GM12878 (cell line): ENCODE measurements around the gene RGR. TPM values are rescaled to one million over a fixed set of nuclear protein-coding genes. Genes with fewer than 3 reads are reported as not detected.

Experiments used
- ATAC-seq: fragments of 200-7000 bp; cut with Tn5 transposase; 3 replicates; pipeline ENCODE4 v1.9.1; 2020; ENCODE audit warnings: mild to moderate bottlenecking, moderate library complexity
- BruUV-seq: library from RNA; stranded (reverse); fragments of 400-500 nt; replicated peaks from 2 replicates; lab custom pipeline; 2021; lab: Mats Ljungman, UMichigan
- CTCF ChIA-PET: fragments of 300-600 bp; sonication (Branson Sonifier 250); formaldehyde crosslinking; extraction: SDS; loops from one replicate; lab custom pipeline; 2021; ENCODE audit warnings: inconsistent platforms; lab: Yijun Ruan, JAX
- POLR2A ChIA-PET: fragments of 350-600 bp; formaldehyde crosslinking; extraction: SDS; loops from one replicate; lab custom pipeline; 2021; ENCODE audit warnings: inconsistent platforms; lab: Charles Lee
- RAD21 ChIA-PET: fragments of 300-600 bp; sonication (Branson Sonifier 250); formaldehyde crosslinking; loops from one replicate; lab custom pipeline; 2023; ENCODE audit warnings: antibody characterized with exemption; ENCODE audit not compliant: unreplicated experiment; lab: Charles Lee
- SMC1A ChIA-PET: fragments of 300-600 bp; sonication (Branson Sonifier 250); formaldehyde crosslinking; loops from one replicate; lab custom pipeline; 2023; ENCODE audit not compliant: unreplicated experiment, uncharacterized antibody; lab: Charles Lee
- DNase-seq: peaks from one replicate; pipeline ENCODE4 v3.0.0-alpha.2; 2011; ENCODE audit warnings: low read depth, low spot score
- FAIRE-seq: peaks from 3 replicates; lab custom pipeline; 2011; peaks lifted over from hg19 to GRCh38; lab: Jason Lieb, UNC
- H2AFZ ChIP-seq: 2 replicates; pipeline ENCODE4 v1.6.0; 2011; ENCODE audit warnings: low read depth, low read length, control low read depth; ENCODE audit not compliant: control insufficient read depth
- H3K27ac ChIP-seq: 2 replicates; pipeline ENCODE4 v1.5.1; 2011; ENCODE audit warnings: control low read depth; ENCODE audit not compliant: control insufficient read depth, insufficient read depth
- H3K27me3 ChIP-seq, 2 experiments: replicated peaks in 1 of 2; 2 replicates each; pipeline versions ENCODE4 v1.6.0 to v1.6.1; 2011; ENCODE audit warnings: low read length in 1 of 2; ENCODE audit not compliant: control insufficient read depth in 2 of 2, insufficient read depth in 2 of 2
- H3K36me3 ChIP-seq, 2 experiments: 2 replicates each; pipeline ENCODE4 v1.5.1; 2011; ENCODE audit warnings: low read length in 1 of 2; ENCODE audit not compliant: control insufficient read depth in 2 of 2, insufficient read depth in 2 of 2
- H3K4me1 ChIP-seq: 2 replicates; pipeline ENCODE4 v1.6.1; 2011; ENCODE audit warnings: mild to moderate bottlenecking, low read length, moderate library complexity, mixed read lengths; ENCODE audit not compliant: control insufficient read depth, insufficient read depth
- H3K4me2 ChIP-seq: 2 replicates; pipeline ENCODE4 v1.6.0; 2011; ENCODE audit warnings: control low read depth; ENCODE audit not compliant: control insufficient read depth, insufficient read depth
- H3K4me3 ChIP-seq: fragments of 200-600 bp; sonication (generic); 2 replicates; pipeline ENCODE4 v1.5.1; 2016
- H3K79me2 ChIP-seq: 2 replicates; pipeline ENCODE4 v1.6.0; 2011; ENCODE audit warnings: low read length; ENCODE audit not compliant: control insufficient read depth, insufficient read depth
- H3K9ac ChIP-seq: 2 replicates; pipeline ENCODE4 v1.8.0; 2011; ENCODE audit warnings: low read length, control low read depth, mixed read lengths; ENCODE audit not compliant: control insufficient read depth, insufficient read depth
- H3K9me3 ChIP-seq: replicated peaks from 3 replicates; pipeline ENCODE4 v1.5.1; 2011; ENCODE audit warnings: mild to moderate bottlenecking, low read length; ENCODE audit not compliant: control insufficient read depth, insufficient read depth
- H4K20me1 ChIP-seq: 2 replicates; pipeline ENCODE4 v1.6.0; 2011; ENCODE audit not compliant: control insufficient read depth, insufficient read depth
- E4F1 ChIP-seq: fragments of 450-650 bp; IDR thresholded peaks from 2 replicates; pipeline ENCODE4 v1.6.1; 2018; ENCODE audit warnings: borderline replicate concordance, mild to moderate bottlenecking; ENCODE audit not compliant: partially characterized antibody
- ZBTB11 ChIP-seq: fragments of 450-650 bp; formaldehyde crosslinking; IDR thresholded peaks from 2 replicates; pipeline ENCODE4 v1.5.0; 2022; ENCODE audit warnings: mild to moderate bottlenecking, missing genetic modification characterization
- ZZZ3 ChIP-seq: IDR thresholded peaks from 2 replicates; pipeline ENCODE4 v1.6.1; 2011; ENCODE audit warnings: low read depth; ENCODE audit not compliant: control insufficient read depth, insufficient read length
- WGBS: methylation state at CpG from one replicate; pipeline ENCODE4 v1.1.6; 2016; ENCODE audit warnings: low lambda C conversion rate; ENCODE audit not compliant: insufficient replicate concordance, insufficient coverage; ENCODE audit errors: missing lambda C conversion rate; 5-methylcytosine and 5-hydroxymethylcytosine counted together
- in situ Hi-C: fragments of 300-500 bp; cut with MboI; formaldehyde crosslinking; loops from 9 replicates; pipeline ENCODE4 v1.14.3; 2018; ENCODE audit warnings: mixed read lengths
- intact Hi-C: fragments of 100-400 bp; cut with micrococcal nuclease; formaldehyde crosslinking; loops from one replicate; pipeline ENCODE4 v1.14.2; 2022; ENCODE audit not compliant: unreplicated experiment
- polyA plus RNA-seq, 11 experiments: library from polyadenylated mRNA; depleted of rRNA in 4 of 11; unstranded in 6 of 11; stranded (reverse) in 5 of 11; fragments of >200 nt; fragmentation: Nextera tagmentation in 4 of 11; fragmentation: Illumina TruSeq in 1 of 11; extraction: Ambion mirVana in 4 of 11; extraction: Trizol in 1 of 11; gene quantifications; 1 replicate in 1 of 11; 2 replicates in 10 of 11; pipeline versions ENCODE4 v1.2.1 to v1.2.3, GENCODE V29; 2011 to 2016; ENCODE audit warnings: inconsistent platforms in 2 of 11, missing spikeins in 2 of 11, low read depth in 1 of 11
- total RNA-seq, 4 experiments: library from RNA; depleted of rRNA in 3 of 4; stranded (reverse); fragments of >200 nt in 3 of 4; fragmentation: Illumina TruSeq in 1 of 4; extraction: Trizol in 1 of 4; gene quantifications; 2 replicates each; pipeline versions ENCODE4 v1.2.1 to v1.2.3, GENCODE V29; 2013 to 2021
- TF ChIP-seq, protein P1 (sequence below), 3 experiments: IDR thresholded peaks in 2 of 3; conservative IDR thresholded peaks in 1 of 3; 2 replicates each; pipeline ENCODE4 v1.5.1; 2011; ENCODE audit warnings: low read depth in 3 of 3, low read length in 3 of 3, mild to moderate bottlenecking in 3 of 3, control low read depth in 2 of 3, moderate library complexity in 2 of 3, inconsistent platforms in 1 of 3, mixed read lengths in 1 of 3; ENCODE audit not compliant: control insufficient read depth in 2 of 3, insufficient read depth in 1 of 3; ENCODE audit errors: extremely low read depth in 1 of 3

Gene RGR
- total and polyA plus RNA-seq, 10 of the 15 experiments (the other 5 are each of a cell fraction or from before 2014, with no cell fraction given), result not detected

- WGBS, result 0% methylated on average over 2 of the region's 2 CpGs
- Histone ChIP-seq H3K79me2 (no peaks in the 10 kb centered on the region), H3K4me2 (no peak overlapping the region), H3K9ac (no peak overlapping the region), H3K9me3 (no peaks in the 10 kb centered on the region), H3K4me3 (no peak overlapping the region), H2AFZ (no peak overlapping the region), H3K36me3 (no peaks in the 10 kb centered on the region), H3K27ac (no peak overlapping the region), H3K4me1 (no peaks in the 10 kb centered on the region), H3K27me3 (peaks cover 0 to 5% of the 10 kb centered on the region in 2 experiments), H4K20me1 (no peaks in the 10 kb centered on the region)
- no peak for DNase-seq
- no peak for TF ChIP-seq ZZZ3
- POLR2A ChIA-PET, result no interaction called here
- in situ Hi-C loops, result no loop called here
- RAD21 ChIA-PET, result interaction anchor here (0.9 to 1.9 kb wide), 3 partner anchors 51 to 76 kb away, joined by 3 to 9 read pairs (median 3); no protein-coding TSS in a partner anchor
- BruUV-seq, result no TSS peak
- intact Hi-C loops, result no loop called here
- SMC1A ChIA-PET, result interaction anchor here (4.6 kb wide), 1 partner anchor 63 kb away, joined by 29 read pairs; no protein-coding TSS in a partner anchor
- FAIRE-seq, result no peak
- CTCF ChIA-PET, result interaction anchor here (1.1 to 28.3 kb wide), 7 partner anchors 12 to 86 kb away, joined by 3 to 788 read pairs (median 4); partner anchors contain the start of gene GPR15LG
- ATAC-seq, result no peak
Measured at GRCh38 chr10:84211566-84211965, 33.3 kb upstream of the RGR start.

GRCh38 chr10:84212014-84212413 is 32.8 kb upstream of the RGR start:
- Histone ChIP-seq H3K36me3 (no peaks in the 10 kb centered on the region), H3K79me2 (no peaks in the 10 kb centered on the region), H3K4me2 (no peak overlapping the region), H3K27me3 (peaks cover 0 to under 1% of the 10 kb centered on the region in 2 experiments), H3K27ac (no peak overlapping the region), H3K9me3 (no peaks in the 10 kb centered on the region), H3K4me1 (no peaks in the 10 kb centered on the region), H3K9ac (no peak overlapping the region), H4K20me1 (no peaks in the 10 kb centered on the region), H3K4me3 (no peak overlapping the region), H2AFZ (no peak overlapping the region)
- CTCF ChIA-PET, result interaction anchor here (1.1 to 28.3 kb wide), 7 partner anchors 11 to 86 kb away, joined by 3 to 788 read pairs (median 4); partner anchors contain the start of gene GPR15LG
- intact Hi-C loops, result no loop called here
- 15% methylated on average over 5 of the region's 5 CpGs for WGBS
- in situ Hi-C loops, result no loop called here
- no peak for FAIRE-seq
- no TSS peak for BruUV-seq
- DNase-seq, result no peak
- POLR2A ChIA-PET, result no interaction called here
- RAD21 ChIA-PET, result interaction anchor here (0.7 to 1.9 kb wide), 3 partner anchors 64 to 152 kb away, joined by 3 to 9 read pairs (median 3); no protein-coding TSS in a partner anchor
- ATAC-seq, result no peak
- SMC1A ChIA-PET, result interaction anchor here (4.6 kb wide), 1 partner anchor 64 kb away, joined by 29 read pairs; no protein-coding TSS in a partner anchor
- TF ChIP-seq ZBTB11 (CRISPR knock-in tag) (no peak), E4F1 (no peak)
- TF ChIP-seq, protein P1, sequence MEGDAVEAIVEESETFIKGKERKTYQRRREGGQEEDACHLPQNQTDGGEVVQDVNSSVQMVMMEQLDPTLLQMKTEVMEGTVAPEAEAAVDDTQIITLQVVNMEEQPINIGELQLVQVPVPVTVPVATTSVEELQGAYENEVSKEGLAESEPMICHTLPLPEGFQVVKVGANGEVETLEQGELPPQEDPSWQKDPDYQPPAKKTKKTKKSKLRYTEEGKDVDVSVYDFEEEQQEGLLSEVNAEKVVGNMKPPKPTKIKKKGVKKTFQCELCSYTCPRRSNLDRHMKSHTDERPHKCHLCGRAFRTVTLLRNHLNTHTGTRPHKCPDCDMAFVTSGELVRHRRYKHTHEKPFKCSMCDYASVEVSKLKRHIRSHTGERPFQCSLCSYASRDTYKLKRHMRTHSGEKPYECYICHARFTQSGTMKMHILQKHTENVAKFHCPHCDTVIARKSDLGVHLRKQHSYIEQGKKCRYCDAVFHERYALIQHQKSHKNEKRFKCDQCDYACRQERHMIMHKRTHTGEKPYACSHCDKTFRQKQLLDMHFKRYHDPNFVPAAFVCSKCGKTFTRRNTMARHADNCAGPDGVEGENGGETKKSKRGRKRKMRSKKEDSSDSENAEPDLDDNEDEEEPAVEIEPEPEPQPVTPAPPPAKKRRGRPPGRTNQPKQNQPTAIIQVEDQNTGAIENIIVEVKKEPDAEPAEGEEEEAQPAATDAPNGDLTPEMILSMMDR (IDR thresholded peaks at IDR 0.05 in 2 of 3, conservative IDR thresholded peaks at IDR 0.05 in 1 of 3; ENCODE audit: control insufficient read depth in 2 of 3, extremely low read depth in 1 of 3, insufficient read depth in 1 of 3, low read depth in 3 of 3, low read length in 3 of 3), result no peak
